Measurements from ENCODE around the gene ACTN1.

DNA sequence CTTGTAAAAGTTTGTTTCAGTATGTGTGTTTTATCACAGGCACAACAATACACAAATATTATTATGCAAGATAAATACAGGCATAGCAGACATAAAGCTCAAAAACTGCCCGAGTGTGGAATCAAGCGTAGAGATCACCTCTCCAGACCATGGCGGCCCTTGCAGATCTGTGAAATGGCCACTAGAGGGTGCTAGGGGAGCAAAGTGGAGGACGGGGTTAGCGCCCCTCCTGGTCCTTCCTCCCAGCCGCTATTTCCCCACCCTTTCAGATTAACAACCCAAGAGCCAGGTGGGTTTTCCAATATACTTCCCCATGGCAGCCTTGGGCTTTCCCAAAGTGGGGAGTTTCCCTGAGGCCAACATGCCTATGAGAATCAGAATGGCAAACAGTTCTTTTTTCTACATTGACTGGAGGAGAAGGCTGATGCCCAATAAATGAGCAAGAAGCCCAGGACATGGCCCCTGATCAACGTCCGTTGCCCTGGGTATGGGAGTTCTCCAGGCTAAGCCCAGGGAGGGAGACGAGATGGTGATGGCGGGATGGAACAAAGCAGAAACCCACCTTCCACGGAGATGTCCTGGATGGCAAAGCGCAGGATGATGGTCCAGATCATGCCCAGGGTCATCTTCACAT is 67.4 kb downstream of the ACTN1 start:
- TF ChIP-seq, protein P1, sequence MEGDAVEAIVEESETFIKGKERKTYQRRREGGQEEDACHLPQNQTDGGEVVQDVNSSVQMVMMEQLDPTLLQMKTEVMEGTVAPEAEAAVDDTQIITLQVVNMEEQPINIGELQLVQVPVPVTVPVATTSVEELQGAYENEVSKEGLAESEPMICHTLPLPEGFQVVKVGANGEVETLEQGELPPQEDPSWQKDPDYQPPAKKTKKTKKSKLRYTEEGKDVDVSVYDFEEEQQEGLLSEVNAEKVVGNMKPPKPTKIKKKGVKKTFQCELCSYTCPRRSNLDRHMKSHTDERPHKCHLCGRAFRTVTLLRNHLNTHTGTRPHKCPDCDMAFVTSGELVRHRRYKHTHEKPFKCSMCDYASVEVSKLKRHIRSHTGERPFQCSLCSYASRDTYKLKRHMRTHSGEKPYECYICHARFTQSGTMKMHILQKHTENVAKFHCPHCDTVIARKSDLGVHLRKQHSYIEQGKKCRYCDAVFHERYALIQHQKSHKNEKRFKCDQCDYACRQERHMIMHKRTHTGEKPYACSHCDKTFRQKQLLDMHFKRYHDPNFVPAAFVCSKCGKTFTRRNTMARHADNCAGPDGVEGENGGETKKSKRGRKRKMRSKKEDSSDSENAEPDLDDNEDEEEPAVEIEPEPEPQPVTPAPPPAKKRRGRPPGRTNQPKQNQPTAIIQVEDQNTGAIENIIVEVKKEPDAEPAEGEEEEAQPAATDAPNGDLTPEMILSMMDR (IDR thresholded peaks at IDR 0.05): peak; percentile 100
- TF ChIP-seq EZH2 (IDR thresholded peaks at IDR 0.05) (no peak), EZH2phosphoT487 (IDR thresholded peaks at IDR 0.05) (no peak)
